ENCODE results near the gene ERAS.

The ERAS gene

GRCh38 chrX:48826135-48826875 is at the start of gene ERAS:
TSS of gene ERAS (plus strand) at chrX:48826513. CDS start at chrX:48829124, 2,611 bp downstream.
- DNase-seq = no peak

- no peak for DNase-seq
Measured at GRCh38 chrX:48776818-48777439, 49.4 kb upstream of the ERAS start.

- DNase-seq = no peak
Measured at GRCh38 chrX:48779399-48779798, 46.9 kb upstream of the ERAS start.

GRCh38 chrX:48781705-48782104 is 44.6 kb upstream of the ERAS start:
- no peak for DNase-seq

- DNase-seq = no peak
Measured at GRCh38 chrX:48782216-48782615, 44.1 kb upstream of the ERAS start.

GRCh38 chrX:48782795-48783194 is 43.5 kb upstream of the ERAS start:
- DNase-seq = no peak

- DNase-seq = no peak
Measured at GRCh38 chrX:48784726-48785125, 41.6 kb upstream of the ERAS start.

- no peak for DNase-seq
Measured at GRCh38 chrX:48785186-48785539, 41.1 kb upstream of the ERAS start.

GRCh38 chrX:48785540-48786214 is 40.6 kb upstream of the ERAS start:
- no peak for DNase-seq

GRCh38 chrX:48786341-48786800 is 39.9 kb upstream of the ERAS start, which contains the start of gene GATA1:
TSS of gene GATA1 (plus strand) at chrX:48786590. CDS start at chrX:48791110, 4,520 bp downstream.
- DNase-seq = no peak

GRCh38 chrX:48786825-48787504 is 39.3 kb upstream of the ERAS start:
- DNase-seq = no peak

GRCh38 chrX:48787505-48788443 is 38.5 kb upstream of the ERAS start:
- no peak for DNase-seq

- DNase-seq = no peak
Measured at GRCh38 chrX:48789366-48790220, 36.7 kb upstream of the ERAS start.

GRCh38 chrX:48790477-48790876 is 35.8 kb upstream of the ERAS start:
- no peak for DNase-seq

GRCh38 chrX:48791063-48791820 is 35.1 kb upstream of the ERAS start:
- DNase-seq = no peak

GRCh38 chrX:48792219-48792618 is 34.1 kb upstream of the ERAS start:
- no peak for DNase-seq

- DNase-seq = no peak
Measured at GRCh38 chrX:48793935-48794334, 32.4 kb upstream of the ERAS start.

- DNase-seq = no peak
Measured at GRCh38 chrX:48794340-48794910, 31.9 kb upstream of the ERAS start.

GRCh38 chrX:48794911-48795515 is 31.3 kb upstream of the ERAS start:
- no peak for DNase-seq

GRCh38 chrX:48798318-48798717 is 28.0 kb upstream of the ERAS start:
- no peak for DNase-seq
